Erythroblast (primary cell): ENCODE measurements around the gene ASIP.

Source experiments
- GATA1 ChIP-seq: IDR thresholded peaks from 2 replicates; pipeline ENCODE4 v1.6.1; 2011; ENCODE audit warnings: low read depth, mild to moderate bottlenecking, control low read depth, low read length, moderate library complexity
- POLR2A ChIP-seq: IDR thresholded peaks from 2 replicates; pipeline ENCODE4 v1.6.1; 2011; ENCODE audit warnings: mild to moderate bottlenecking, low read length

- TF ChIP-seq POLR2A (no peak), GATA1 (no peak)
Observed at GRCh38 chr20:34264141-34264540, 22.9 kb downstream of the ASIP start.
